GM12872 (cell line): ENCODE data around the gene PPP6R1.

ENCODE experiments used
- TF ChIP-seq, protein P1 (sequence below): IDR thresholded peaks from 3 replicates; pipeline ENCODE4 v1.5.1; 2011; ENCODE audit warnings: low read depth, mild to moderate bottlenecking, low read length, moderate library complexity; ENCODE audit not compliant: insufficient read depth

Gene PPP6R1

DNA sequence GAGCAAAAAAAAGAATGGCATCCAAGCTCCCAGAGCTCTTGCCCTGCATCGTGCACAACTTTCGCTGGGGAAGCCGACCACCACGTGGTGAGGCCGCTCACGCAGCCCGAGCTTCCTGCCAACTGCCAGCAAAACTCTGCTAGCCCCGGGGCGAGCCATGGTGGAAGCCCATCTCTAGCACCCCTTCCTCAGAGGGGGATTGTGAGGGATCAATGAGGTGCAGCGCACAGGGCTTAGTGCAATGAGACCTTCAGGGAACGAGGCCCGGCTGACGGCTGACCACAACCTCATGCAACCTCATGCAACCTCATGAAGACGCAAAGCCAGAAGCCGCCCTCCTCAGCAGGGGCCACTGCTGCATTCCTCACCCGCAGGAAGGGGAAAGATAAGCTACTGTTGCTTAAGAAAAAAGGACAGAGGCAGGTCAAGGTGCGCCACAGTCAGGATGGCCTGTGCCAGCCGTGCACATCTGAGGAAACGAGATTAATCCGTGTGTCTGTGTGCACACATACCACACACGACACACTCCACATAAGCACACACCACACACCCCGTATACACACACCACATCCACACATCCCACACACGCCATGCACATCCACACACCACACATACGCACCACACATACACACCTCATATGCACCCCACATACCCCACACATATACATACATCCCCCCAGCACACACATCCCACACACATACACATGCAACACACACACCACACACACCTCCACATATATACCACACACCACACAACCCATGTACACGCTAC is 11.5 kb upstream of the PPP6R1 start:
- TF ChIP-seq, protein P1, sequence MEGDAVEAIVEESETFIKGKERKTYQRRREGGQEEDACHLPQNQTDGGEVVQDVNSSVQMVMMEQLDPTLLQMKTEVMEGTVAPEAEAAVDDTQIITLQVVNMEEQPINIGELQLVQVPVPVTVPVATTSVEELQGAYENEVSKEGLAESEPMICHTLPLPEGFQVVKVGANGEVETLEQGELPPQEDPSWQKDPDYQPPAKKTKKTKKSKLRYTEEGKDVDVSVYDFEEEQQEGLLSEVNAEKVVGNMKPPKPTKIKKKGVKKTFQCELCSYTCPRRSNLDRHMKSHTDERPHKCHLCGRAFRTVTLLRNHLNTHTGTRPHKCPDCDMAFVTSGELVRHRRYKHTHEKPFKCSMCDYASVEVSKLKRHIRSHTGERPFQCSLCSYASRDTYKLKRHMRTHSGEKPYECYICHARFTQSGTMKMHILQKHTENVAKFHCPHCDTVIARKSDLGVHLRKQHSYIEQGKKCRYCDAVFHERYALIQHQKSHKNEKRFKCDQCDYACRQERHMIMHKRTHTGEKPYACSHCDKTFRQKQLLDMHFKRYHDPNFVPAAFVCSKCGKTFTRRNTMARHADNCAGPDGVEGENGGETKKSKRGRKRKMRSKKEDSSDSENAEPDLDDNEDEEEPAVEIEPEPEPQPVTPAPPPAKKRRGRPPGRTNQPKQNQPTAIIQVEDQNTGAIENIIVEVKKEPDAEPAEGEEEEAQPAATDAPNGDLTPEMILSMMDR, result no peak

DNA sequence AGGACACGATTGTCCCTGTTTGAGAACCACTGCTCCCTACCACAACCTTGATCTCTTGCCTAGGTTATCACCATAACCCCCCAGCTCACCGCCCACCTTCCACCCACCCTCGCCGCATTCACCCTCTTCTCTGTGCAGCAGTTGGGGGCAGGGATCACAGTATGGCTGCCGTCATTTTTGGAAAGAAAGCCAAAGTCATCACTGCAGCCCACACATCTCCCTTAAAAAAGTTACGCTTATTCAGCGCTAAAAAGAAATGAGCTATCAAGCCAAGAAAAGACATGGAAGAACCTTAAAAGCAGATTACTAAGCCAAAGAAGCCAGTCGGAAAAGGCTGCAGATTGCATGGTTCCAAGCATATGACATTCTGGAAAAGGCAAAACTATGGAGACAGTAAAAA is 10.5 kb upstream of the PPP6R1 start:
- TF ChIP-seq, protein P1, result no peak

DNA sequence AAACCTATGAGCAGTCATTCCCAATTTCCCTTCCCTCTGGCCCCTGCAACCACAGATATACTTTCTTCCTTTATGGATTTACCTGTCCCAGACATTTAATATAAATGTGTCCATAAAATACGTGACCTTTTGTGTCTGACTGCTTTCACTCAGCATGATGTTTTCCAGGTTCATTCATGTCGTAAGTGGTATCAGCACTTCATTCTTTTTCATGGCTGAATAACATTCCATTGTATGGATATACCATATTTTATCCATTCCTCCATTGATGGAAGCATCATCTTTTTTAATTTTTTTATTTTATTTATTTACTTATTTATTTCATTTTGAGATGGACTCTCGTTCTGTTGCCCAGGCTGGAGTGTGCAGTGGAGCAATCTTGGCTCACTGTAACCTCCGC is 8.0 kb upstream of the PPP6R1 start:
- TF ChIP-seq, protein P1, result no peak

DNA sequence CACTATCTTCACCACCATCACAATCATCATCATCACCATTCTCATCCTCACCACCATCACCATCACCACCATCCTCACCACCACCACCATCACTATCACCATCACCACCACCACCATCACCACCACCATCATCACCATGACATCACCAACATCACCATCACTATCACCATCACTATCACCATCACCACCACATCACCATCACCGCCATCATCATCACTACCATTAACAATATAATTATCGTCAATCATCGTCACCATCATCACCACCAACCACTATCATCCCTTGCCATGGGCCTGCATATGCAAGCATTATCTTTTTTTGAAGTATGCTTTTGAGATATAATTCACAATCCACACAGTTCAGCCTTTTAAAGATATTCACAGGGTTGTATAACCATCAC is 7.6 kb upstream of the PPP6R1 start:
- TF ChIP-seq, protein P1, result no peak

DNA sequence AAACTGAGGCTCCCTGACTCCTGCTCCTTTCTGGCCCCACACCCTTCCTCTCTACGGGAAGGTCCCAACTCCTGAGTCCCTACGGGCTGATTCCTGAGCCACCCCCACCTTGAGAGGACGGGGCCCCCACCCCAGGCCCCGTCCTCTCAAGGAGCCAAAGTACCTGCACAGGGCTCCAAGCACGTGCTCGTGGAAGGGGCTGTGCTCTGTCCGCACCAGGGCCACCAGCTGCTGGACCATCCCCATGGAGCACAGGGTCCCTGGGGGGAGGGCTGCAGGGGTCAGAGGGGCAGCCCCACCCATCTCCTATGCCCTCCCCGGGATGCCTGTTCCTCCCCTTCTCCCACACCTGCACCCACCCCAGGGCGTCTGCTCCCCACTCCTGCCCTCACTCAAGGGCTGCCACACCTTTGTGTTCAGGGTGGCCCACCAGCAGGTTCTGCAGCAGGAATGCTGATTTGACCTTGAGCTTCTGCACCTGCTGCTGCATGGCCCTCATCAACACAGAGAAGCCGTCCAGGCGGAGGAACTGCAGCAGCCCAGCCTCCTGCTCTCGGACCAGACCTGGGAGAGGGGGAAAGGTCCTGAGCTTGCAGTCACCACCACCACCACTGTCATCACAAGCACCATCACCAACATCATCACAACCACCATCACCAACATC is 7.0 kb upstream of the PPP6R1 start:
- TF ChIP-seq, protein P1, result no peak

DNA sequence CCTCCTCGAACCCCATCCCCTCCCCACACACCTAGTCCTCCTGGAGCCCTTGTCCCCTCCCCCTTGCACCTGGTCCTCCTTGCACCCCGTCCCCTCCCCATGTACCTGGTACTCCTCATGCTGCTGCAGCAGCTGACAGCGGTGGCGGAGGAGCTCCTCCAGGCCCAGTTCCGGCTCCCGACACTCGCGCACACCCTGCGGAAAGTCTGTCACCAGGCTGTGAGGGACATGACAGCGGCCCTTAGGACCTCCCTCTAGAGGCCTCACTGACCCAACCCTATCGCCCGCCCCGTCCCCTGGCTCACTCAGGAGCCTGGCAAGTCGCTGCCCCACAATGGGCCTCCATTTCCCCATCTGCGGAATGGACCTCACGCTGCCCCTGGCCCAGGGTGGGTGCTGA is 6.4 kb upstream of the PPP6R1 start:
- TF ChIP-seq, protein P1, result no peak

DNA sequence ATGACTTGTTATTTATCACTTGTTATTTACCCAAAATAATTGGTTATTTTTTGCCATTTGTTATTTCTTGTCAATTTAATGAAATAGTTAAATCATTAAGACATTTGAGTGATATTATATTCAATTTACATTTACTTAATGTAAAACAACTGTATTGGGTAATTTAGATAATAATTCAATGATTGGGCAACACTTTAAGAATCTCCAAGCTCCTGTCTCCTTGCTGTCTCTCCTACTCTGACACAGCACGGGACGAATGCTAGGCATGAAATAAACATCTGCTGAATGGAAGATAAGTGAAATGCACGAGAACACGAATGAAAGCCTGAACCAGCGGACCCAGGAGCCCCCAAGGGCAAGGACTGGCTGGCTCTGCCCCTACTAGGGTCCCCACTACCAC is 5.7 kb upstream of the PPP6R1 start:
- TF ChIP-seq, protein P1, result no peak
